Embryonic facial prominence (tissue), 1 donor: ENCODE measurements around the gene ADCY9.

Source experiments
- DNase-seq: peaks from one replicate; pipeline ENCODE4 v3.0.0-alpha.2; 2016; ENCODE audit errors: extremely low spot score

The ADCY9 gene

DNA sequence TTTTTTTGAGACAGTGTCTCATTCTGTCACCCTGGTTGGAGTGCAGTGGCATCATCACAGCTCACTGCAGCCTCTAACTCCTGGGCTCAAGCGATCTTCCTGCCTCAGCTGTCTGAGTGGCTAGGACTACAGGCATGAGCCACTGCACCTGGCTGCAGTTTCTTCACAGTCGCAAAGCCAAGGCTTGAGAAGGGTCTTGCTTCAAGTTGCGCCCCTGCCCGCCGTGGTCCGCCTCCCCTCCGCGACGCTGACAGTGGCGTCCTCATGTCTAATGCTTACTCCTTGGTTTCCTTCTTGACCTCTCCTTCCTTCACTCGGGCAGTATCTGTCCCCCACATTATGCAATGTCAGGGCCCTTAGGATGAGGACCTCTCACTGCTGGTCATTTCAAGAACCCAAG lies 112.7 kb downstream of the ADCY9 start:
- no peak for DNase-seq

DNA sequence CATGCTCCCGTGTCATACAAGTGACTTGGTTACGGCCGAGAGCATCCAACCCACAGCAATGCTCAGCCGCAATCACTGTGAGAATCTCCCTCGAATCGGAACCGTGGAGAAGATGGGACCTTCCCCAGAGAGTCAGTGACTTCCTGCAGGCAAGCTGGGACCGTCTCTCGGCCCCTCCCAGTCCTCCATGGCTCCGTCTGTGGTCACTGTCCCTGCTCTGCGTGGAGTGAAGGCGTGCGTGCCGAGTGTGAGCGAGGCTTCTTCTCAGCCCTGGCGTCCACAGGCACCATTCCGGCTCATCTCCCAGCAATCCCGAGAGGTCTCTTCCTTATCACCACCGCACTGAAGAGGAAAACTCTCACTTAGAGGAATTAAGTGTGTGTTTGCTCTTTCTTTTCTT lies 113.1 kb downstream of the ADCY9 start:
- no peak for DNase-seq

DNA sequence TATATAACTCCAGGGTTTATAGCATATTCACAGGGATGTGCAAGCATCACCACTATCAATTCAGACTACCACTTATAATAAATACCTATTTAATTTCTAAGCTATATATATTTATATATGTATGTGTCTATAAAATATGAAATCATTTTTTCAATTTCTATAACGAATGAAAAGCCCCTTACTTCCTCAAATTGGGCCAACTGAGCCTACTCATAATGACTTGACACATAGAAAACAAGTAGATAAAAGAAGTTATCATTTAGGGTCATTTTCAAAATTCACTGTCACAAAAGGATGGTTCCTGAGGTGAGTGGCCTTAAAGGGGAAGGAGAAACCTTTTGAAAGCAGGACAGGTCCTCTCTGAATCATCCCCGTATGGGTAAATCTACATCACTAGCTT lies 114.1 kb downstream of the ADCY9 start:
- DNase-seq = no peak

- DNase-seq = peak; percentile 53
Measured at GRCh38 chr16:3999479-4000325, 116.5 kb downstream of the ADCY9 start.

GRCh38 chr16:3998793-3999478 lies 117.3 kb downstream of the ADCY9 start:
- no peak for DNase-seq

DNA sequence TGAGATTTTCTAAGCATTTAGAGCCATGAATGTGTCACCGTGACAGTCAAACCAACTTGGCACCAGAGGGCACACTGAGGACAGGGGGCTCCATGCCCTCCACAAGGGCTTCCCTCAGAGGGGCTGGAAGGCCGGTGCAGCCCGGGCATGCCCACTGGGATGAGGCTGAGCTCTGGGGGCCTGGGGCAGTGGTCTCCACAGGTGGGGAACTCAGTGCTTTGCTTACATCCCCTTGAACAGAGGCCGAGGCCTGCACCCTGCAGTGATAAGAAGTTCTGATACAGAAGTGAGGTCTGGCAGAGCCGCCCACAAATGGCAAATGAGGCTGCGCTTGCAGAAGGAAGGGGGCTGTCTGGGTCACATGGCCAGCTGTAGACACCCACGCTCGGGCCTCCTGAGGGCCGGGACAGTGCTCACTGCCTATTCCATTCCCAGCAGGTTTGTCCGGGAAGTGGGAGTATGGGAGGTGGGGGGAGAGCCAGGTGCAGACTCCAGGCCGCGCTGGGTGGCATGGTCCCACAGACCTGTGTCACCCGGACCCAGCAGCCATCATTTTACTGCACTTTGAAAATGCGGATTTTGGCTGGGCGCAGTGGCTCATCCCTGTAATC lies 118.9 kb downstream of the ADCY9 start:
- DNase-seq = no peak

GRCh38 chr16:3995001-3995400 lies 121.2 kb downstream of the ADCY9 start:
- no peak for DNase-seq

DNA sequence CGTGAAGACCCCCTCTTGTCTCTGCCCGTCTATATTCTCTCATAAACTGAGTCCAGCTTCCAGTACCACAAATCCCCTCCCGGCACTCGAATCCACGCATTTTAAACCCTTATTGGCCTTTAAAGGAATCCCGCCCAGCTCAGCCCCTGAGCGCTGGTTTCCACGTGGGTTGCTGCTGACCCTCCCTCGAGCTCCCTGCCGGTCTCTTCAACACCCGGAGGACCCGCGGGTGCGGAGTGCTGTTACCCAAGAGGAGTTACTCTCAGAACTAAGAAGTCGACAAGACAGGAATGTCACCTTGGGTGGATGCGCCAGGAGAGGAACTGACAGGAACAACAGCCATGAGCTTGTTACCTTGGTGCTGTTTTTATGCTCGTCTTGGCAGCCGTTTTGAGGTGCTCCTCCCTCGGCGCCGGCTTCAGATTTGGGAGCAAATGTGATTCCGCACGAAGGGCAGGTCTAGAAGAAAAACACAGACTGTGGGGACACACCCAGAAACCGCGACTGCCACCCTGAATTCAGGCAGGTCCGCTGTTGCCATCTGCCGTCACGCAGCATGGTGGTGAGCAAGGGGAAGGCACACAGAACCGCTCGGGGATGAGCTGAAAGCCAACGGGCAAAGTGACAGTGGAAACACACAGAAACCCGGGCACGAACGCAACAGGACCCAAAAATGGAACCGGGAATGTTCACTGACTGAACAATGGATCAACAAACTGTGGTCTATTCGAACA lies 123.0 kb downstream of the ADCY9 start:
- DNase-seq = no peak

DNA sequence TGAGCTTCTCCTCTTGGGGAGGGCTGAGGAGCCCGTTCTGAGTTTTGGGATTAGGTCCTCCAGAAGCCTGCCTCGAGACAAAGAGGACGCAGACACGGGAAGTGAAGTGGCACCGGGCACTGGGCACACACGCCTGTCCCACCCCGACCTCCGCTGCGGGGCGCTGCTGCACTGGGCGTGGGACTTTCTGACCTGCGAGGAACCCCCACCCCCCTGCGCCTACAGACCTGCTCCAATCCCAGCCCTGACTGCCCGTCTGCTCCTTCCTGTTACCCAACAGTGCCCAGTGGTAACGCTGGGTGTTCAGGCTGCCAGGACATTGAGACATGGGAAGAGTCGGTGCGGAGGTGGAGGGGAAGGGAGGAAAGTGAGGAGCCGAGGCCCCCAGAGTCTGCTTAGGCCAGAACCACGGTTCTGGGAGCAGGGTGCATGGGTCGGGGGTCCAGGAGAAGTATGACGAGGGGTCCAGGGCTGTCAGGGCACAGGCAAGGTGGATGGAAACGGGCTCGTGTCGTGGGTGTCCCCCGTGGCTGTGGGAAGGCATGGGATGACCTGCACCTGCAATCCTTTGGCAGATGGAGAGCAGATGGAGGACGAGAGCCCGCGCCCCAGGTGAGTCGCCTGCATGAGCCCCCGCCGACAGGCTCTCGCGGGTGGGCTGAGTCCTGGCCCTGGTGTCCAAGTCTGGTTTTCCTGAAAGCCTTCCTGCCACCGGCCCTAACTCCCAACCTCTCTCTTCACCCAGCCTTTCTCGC lies 123.8 kb downstream of the ADCY9 start:
- no peak for DNase-seq

DNA sequence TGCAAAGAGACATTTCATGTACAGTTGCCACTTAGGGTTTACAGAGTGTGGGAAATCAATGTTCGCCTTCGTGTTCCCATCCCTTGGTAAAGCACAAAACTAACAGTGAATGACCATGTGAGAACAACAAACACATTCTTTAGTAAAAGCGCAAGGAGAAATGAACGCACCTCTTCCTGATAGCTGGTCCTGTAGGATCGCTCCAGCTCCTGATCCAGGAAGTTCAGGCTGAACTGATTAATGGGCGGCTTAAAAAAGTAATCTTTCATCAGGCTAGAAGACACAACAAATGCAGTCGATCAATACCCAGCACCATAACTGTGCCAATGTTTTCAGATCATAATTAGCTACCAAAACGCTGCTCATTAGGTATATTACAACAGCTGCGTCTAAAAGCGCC lies 127.4 kb downstream of the ADCY9 start:
- DNase-seq = no peak

GRCh38 chr16:3988011-3988410 lies 128.2 kb downstream of the ADCY9 start:
- DNase-seq = no peak

GRCh38 chr16:3987231-3987630 lies 129.0 kb downstream of the ADCY9 start:
- DNase-seq = no peak

DNA sequence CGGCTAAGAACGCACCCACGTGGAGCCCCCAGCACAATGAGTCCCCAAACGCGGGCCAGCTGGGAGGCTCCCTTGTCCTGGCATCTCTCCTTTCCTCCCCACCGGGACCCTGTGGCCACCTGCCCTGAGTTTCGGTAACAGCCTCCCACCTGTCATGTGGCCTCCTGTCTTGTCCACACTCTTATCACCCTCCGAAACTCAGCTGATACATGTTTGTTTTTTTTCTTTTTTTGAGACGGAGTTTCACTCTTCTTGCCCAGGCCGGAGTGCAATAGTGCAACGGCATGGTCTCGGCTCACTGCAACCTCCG lies 130.1 kb downstream of the ADCY9 start:
- no peak for DNase-seq

- DNase-seq = no peak
Measured at GRCh38 chr16:3984111-3985060, 131.9 kb downstream of the ADCY9 start.

DNA sequence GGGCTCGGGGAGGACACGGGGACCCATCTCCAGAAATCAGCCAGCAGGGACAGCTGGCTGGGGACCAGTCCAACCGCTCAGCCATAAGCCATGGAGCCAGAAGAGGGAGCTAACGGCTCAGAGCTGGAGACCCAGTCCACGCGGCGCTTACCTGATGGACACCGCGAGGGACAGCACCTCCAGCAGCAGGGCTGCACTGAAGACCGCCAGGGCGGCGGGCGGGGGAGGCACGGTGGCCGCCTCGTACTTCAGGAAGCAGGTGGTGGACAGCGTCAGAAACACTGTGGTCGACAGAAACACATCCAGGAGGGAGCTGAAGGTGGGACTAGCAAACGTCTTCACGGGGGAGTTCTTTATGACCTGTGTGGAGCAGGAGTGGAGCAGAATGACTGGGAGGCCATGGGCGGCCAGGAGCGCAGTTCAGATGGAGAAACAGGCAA lies 133.1 kb downstream of the ADCY9 start:
- no peak for DNase-seq

- DNase-seq = no peak
Measured at GRCh38 chr16:3982216-3982615, 134.0 kb downstream of the ADCY9 start.

DNA sequence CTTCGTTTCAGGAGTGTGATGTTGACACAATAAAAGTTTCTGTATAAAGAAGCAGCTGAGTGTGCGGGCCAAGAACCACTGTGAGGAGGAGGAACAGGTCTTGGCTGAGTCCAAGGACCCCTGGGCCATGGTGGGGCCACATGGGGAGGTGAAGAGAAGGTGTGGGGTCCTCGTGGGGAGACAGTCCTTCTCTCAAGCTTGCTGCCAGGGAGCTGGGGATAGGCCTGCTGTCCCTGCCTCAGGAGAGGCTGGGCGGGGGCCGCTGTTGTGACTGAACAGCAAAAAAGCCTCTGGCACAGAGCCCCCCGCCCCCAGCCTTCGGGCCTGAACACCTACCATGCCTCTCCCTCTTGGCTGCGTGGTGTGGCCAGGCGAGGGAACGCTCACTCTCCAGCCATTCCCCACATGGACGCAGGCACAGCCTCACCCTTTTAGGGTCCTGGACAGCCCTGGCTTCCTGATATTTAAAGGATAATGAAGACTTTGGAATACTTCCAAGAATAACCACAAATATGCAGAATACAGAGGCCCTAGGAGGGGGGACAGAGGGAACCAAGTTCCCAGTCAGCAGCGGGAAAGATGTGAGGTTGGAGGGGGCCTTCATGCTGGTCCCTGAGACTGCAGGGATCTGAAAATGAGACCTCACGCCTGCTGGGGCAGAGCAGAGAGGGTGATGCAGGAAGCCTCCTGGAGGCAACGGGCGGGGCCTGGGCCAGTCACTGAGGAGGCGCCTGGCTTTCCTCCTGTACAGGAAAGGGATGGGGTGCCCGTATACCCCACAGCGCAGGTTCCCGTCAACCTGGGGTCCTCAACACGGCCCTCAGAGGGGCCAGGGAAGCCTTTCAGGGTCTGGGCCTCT lies 135.8 kb downstream of the ADCY9 start:
- peak; percentile 78 for DNase-seq

DNA sequence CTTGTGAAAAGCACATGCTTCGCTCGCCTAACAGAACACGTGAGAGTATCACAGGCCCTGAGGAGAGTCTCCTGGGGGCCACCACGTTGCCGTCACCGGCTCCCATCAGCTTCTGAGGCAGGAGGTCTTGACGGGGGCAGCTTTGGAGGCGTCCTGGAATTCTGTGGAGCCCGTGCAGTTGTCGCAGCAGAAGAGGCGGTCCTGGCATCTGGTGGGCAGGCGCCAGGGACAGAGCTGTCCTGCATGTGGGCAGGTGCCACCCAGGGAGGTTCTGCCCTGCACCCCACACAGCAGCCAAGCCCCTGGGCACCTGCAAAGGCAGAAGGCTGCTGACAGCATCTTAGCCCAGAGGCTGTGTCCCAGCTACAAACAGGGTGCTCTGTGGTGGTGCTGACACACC lies 136.7 kb downstream of the ADCY9 start:
- no peak for DNase-seq

DNA sequence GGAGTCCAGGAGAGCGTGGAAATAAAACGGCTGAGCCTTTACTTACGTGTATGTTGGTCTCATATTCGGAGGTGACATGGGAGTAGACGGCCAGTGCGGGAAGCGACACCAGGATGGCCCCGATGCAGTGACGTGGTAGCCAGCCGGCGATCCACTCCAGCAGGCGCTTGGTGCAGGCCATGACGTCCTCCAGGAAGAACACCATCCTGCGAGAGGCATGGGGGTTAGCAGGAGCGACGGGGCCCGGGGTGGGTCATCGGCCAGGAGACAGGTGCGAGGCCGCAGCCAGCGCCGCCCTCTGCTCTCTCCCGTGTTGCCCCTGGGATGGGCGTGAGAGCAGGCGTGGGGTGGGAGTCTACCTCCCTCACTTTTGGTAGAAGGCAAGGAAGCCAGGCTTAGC lies 137.2 kb downstream of the ADCY9 start:
- no peak for DNase-seq
